Measurements from ENCODE around the gene NSMF. TPM values are rescaled to one million over a fixed set of nuclear protein-coding genes. Genes with fewer than 3 reads are reported as not detected.
A peak's percentile ranks its signal among the peaks of the same experiment; 100 is the strongest.

Gene NSMF
- polyA plus RNA-seq, 4 donors, result 25.4 to 76.9 (median 45.6) TPM

- 18 to 24% (median 24%) methylated on average over 35 to 88 of the region's 88 CpGs for WGBS, 3 donors
- H3K27me3 ChIP-seq (ENCODE audit: control insufficient read depth in 3 of 3, insufficient read depth in 3 of 3, low read length in 3 of 3), result peaks cover 0 to 5% (median 0%) of the 10 kb centered on the region in 3 donors
- DNase-seq (peak; percentile 35 to 66), FAIRE-seq (no peak)
- peaks cover 0 to 36% (median 0%) of the 10 kb centered on the region in 3 donors for H3K36me3 ChIP-seq (ENCODE audit: control insufficient read depth in 3 of 3, insufficient read depth in 2 of 3, low read depth in 1 of 3, low read length in 3 of 3)
- H3K27ac ChIP-seq (ENCODE audit: low read depth in 1 of 3, low read length in 2 of 3), result peak overlapping the region in 2 of 3 donors; percentile 45 to 80
- H3K9me3 ChIP-seq (ENCODE audit: control insufficient read depth in 2 of 2, insufficient read depth in 1 of 2, low read depth in 1 of 2, low read length in 1 of 2), result no peaks in the 10 kb centered on the region
- peak overlapping the region; percentile 39 to 75 (median 43) for H3K4me3 ChIP-seq (ENCODE audit: low read depth in 1 of 3, low read length in 3 of 3)
- H3K4me1 ChIP-seq (ENCODE audit: control insufficient read depth in 3 of 3, insufficient read depth in 2 of 3, low read depth in 1 of 3, low read length in 2 of 3), result peaks cover 6 to 42% (median 8%) of the 10 kb centered on the region in 3 donors
Measured at GRCh38 chr9:137458194-137459151, 661 bp downstream of the NSMF start.

GRCh38 chr9:137457406-137458193, 1.5 kb downstream of the NSMF start:
- DNase-seq (no peak), FAIRE-seq (no peak)
- H3K36me3 ChIP-seq (ENCODE audit: control insufficient read depth in 3 of 3, insufficient read depth in 2 of 3, low read depth in 1 of 3, low read length in 3 of 3), result peaks cover 0 to 43% (median 0%) of the 10 kb centered on the region in 3 donors
- peaks cover 8 to 47% (median 9%) of the 10 kb centered on the region in 3 donors for H3K4me1 ChIP-seq (ENCODE audit: control insufficient read depth in 3 of 3, insufficient read depth in 2 of 3, low read depth in 1 of 3, low read length in 2 of 3)
- H3K27me3 ChIP-seq (ENCODE audit: control insufficient read depth in 3 of 3, insufficient read depth in 3 of 3, low read length in 3 of 3), result peaks cover 0 to 4% (median 0%) of the 10 kb centered on the region in 3 donors
- WGBS, 3 donors, result 89 to 93% (median 91%) methylated on average over 34 to 44 of the region's 44 CpGs
- H3K4me3 ChIP-seq (ENCODE audit: low read depth in 1 of 3, low read length in 3 of 3), result peak overlapping the region in 2 of 3 donors; percentile 43 to 75
- no peak overlapping the region for H3K27ac ChIP-seq (ENCODE audit: low read depth in 1 of 3, low read length in 2 of 3)
- H3K9me3 ChIP-seq (ENCODE audit: control insufficient read depth in 2 of 2, insufficient read depth in 1 of 2, low read depth in 1 of 2, low read length in 1 of 2), result no peaks in the 10 kb centered on the region

GRCh38 chr9:137456864-137457405, 2.2 kb downstream of the NSMF start:
- Histone ChIP-seq H3K36me3 (ENCODE audit: control insufficient read depth in 3 of 3, insufficient read depth in 2 of 3, low read depth in 1 of 3, low read length in 3 of 3) (peaks cover 0 to 50% (median 0%) of the 10 kb centered on the region in 3 donors), H3K9me3 (ENCODE audit: control insufficient read depth in 2 of 2, insufficient read depth in 1 of 2, low read depth in 1 of 2, low read length in 1 of 2) (no peaks in the 10 kb centered on the region), H3K27me3 (ENCODE audit: control insufficient read depth in 3 of 3, insufficient read depth in 3 of 3, low read length in 3 of 3) (no peaks in the 10 kb centered on the region), H3K4me3 (ENCODE audit: low read depth in 1 of 3, low read length in 3 of 3) (no peak overlapping the region), H3K4me1 (ENCODE audit: control insufficient read depth in 3 of 3, insufficient read depth in 2 of 3, low read depth in 1 of 3, low read length in 2 of 3) (peaks cover 8 to 47% (median 9%) of the 10 kb centered on the region in 3 donors), H3K27ac (ENCODE audit: low read depth in 1 of 3, low read length in 2 of 3) (no peak overlapping the region)
- WGBS, 3 donors, result 84 to 90% (median 88%) methylated on average over 10 of the region's 10 CpGs
- DNase-seq, result no peak
- no peak for FAIRE-seq

- Histone ChIP-seq H3K4me3 (ENCODE audit: low read depth in 1 of 3, low read length in 3 of 3) (no peak overlapping the region), H3K27me3 (ENCODE audit: control insufficient read depth in 3 of 3, insufficient read depth in 3 of 3, low read length in 3 of 3) (no peaks in the 10 kb centered on the region), H3K9me3 (ENCODE audit: control insufficient read depth in 2 of 2, insufficient read depth in 1 of 2, low read depth in 1 of 2, low read length in 1 of 2) (no peaks in the 10 kb centered on the region), H3K27ac (ENCODE audit: low read depth in 1 of 3, low read length in 2 of 3) (no peak overlapping the region), H3K36me3 (ENCODE audit: control insufficient read depth in 3 of 3, insufficient read depth in 2 of 3, low read depth in 1 of 3, low read length in 3 of 3) (peaks cover 0 to 54% (median 0%) of the 10 kb centered on the region in 3 donors), H3K4me1 (ENCODE audit: control insufficient read depth in 3 of 3, insufficient read depth in 2 of 3, low read depth in 1 of 3, low read length in 2 of 3) (peaks cover 8 to 47% (median 9%) of the 10 kb centered on the region in 3 donors)
- FAIRE-seq (no peak), DNase-seq (no peak)
- 64 to 81% (median 74%) methylated on average over 12 of the region's 12 CpGs for WGBS, 3 donors
Measured at GRCh38 chr9:137456061-137456863, 2.9 kb downstream of the NSMF start.

- Histone ChIP-seq H3K4me1 (ENCODE audit: control insufficient read depth in 3 of 3, insufficient read depth in 2 of 3, low read depth in 1 of 3, low read length in 2 of 3) (peaks cover 8 to 44% (median 9%) of the 10 kb centered on the region in 3 donors), H3K27me3 (ENCODE audit: control insufficient read depth in 3 of 3, insufficient read depth in 3 of 3, low read length in 3 of 3) (no peaks in the 10 kb centered on the region), H3K4me3 (ENCODE audit: low read depth in 1 of 3, low read length in 3 of 3) (no peak overlapping the region), H3K27ac (ENCODE audit: low read depth in 1 of 3, low read length in 2 of 3) (no peak overlapping the region), H3K36me3 (ENCODE audit: control insufficient read depth in 3 of 3, insufficient read depth in 2 of 3, low read depth in 1 of 3, low read length in 3 of 3) (peaks cover 0 to 54% (median 0%) of the 10 kb centered on the region in 3 donors), H3K9me3 (ENCODE audit: control insufficient read depth in 2 of 2, insufficient read depth in 1 of 2, low read depth in 1 of 2, low read length in 1 of 2) (no peaks in the 10 kb centered on the region)
- 73 to 92% (median 87%) methylated on average over 16 to 18 of the region's 18 CpGs for WGBS, 3 donors
- FAIRE-seq, result no peak
- no peak for DNase-seq
Measured at GRCh38 chr9:137455359-137455991, 3.7 kb downstream of the NSMF start.

GRCh38 chr9:137454597-137455358, 4.4 kb downstream of the NSMF start:
- Histone ChIP-seq H3K4me3 (ENCODE audit: low read depth in 1 of 3, low read length in 3 of 3) (peak overlapping the region; percentile 42 to 54 (median 48)), H3K36me3 (ENCODE audit: control insufficient read depth in 3 of 3, insufficient read depth in 2 of 3, low read depth in 1 of 3, low read length in 3 of 3) (peaks cover 0 to 58% (median 2%) of the 10 kb centered on the region in 3 donors), H3K4me1 (ENCODE audit: control insufficient read depth in 3 of 3, insufficient read depth in 2 of 3, low read depth in 1 of 3, low read length in 2 of 3) (peaks cover 8 to 37% (median 9%) of the 10 kb centered on the region in 3 donors), H3K9me3 (ENCODE audit: control insufficient read depth in 2 of 2, insufficient read depth in 1 of 2, low read depth in 1 of 2, low read length in 1 of 2) (no peaks in the 10 kb centered on the region), H3K27me3 (ENCODE audit: control insufficient read depth in 3 of 3, insufficient read depth in 3 of 3, low read length in 3 of 3) (no peaks in the 10 kb centered on the region), H3K27ac (ENCODE audit: low read depth in 1 of 3, low read length in 2 of 3) (peak overlapping the region; percentile 87 to 91 (median 89))
- 42 to 64% (median 46%) methylated on average over 29 to 30 of the region's 30 CpGs for WGBS, 3 donors
- FAIRE-seq (no peak), DNase-seq (peak in 1 of 2 donors; percentile 89)

GRCh38 chr9:137454145-137454596, 5.0 kb downstream of the NSMF start:
- FAIRE-seq (no peak), DNase-seq (peak; percentile 61 to 81)
- Histone ChIP-seq H3K4me1 (ENCODE audit: control insufficient read depth in 3 of 3, insufficient read depth in 2 of 3, low read depth in 1 of 3, low read length in 2 of 3) (peaks cover 6 to 32% (median 6%) of the 10 kb centered on the region in 3 donors), H3K36me3 (ENCODE audit: control insufficient read depth in 3 of 3, insufficient read depth in 2 of 3, low read depth in 1 of 3, low read length in 3 of 3) (peaks cover 0 to 64% (median 6%) of the 10 kb centered on the region in 3 donors), H3K9me3 (ENCODE audit: control insufficient read depth in 2 of 2, insufficient read depth in 1 of 2, low read depth in 1 of 2, low read length in 1 of 2) (no peaks in the 10 kb centered on the region), H3K27me3 (ENCODE audit: control insufficient read depth in 3 of 3, insufficient read depth in 3 of 3, low read length in 3 of 3) (no peaks in the 10 kb centered on the region), H3K27ac (ENCODE audit: low read depth in 1 of 3, low read length in 2 of 3) (peak overlapping the region; percentile 87 to 91 (median 89)), H3K4me3 (ENCODE audit: low read depth in 1 of 3, low read length in 3 of 3) (peak overlapping the region; percentile 42 to 54 (median 48))
- 2 to 17% (median 5%) methylated on average over 6 to 22 of the region's 24 CpGs for WGBS, 3 donors

All from small intestine (tissue), 7 donors.